ENCODE measurements around the gene C3orf22. TPM values are rescaled to one million over a fixed set of nuclear protein-coding genes. Genes with fewer than 3 reads are reported as not detected.

The C3orf22 gene
- total RNA-seq, 4 donors from 2014 or later = not detected

- no peak overlapping the region for H3K4me3 ChIP-seq
- H3K27ac ChIP-seq = no peak overlapping the region
- H3K4me1 ChIP-seq = no peaks in the 10 kb centered on the region
- no peak for TF ChIP-seq POLR2A (IDR thresholded peaks at IDR 0.05)
- TF ChIP-seq POLR2AphosphoS5 (IDR thresholded peaks at IDR 0.05) = no peak
- TF ChIP-seq CTCF (IDR thresholded peaks at IDR 0.05) = no peak
- no peak for TF ChIP-seq EP300 (IDR thresholded peaks at IDR 0.05)
- H3K36me3 ChIP-seq = no peaks in the 10 kb centered on the region
- no peaks in the 10 kb centered on the region for H3K9me3 ChIP-seq
- H3K27me3 ChIP-seq = peaks cover 6% of the 10 kb centered on the region
- WGBS, 2 donors (ENCODE audit: low coverage in 1 of 2) = 100% methylated on average over 1 of the region's 22 CpGs; no CpG with 5 or more reads in 1 of the 2 donors
- no peak for ATAC-seq
Measured at GRCh38 chr3:126510308-126510910, 48.3 kb downstream of the C3orf22 start.

DNA sequence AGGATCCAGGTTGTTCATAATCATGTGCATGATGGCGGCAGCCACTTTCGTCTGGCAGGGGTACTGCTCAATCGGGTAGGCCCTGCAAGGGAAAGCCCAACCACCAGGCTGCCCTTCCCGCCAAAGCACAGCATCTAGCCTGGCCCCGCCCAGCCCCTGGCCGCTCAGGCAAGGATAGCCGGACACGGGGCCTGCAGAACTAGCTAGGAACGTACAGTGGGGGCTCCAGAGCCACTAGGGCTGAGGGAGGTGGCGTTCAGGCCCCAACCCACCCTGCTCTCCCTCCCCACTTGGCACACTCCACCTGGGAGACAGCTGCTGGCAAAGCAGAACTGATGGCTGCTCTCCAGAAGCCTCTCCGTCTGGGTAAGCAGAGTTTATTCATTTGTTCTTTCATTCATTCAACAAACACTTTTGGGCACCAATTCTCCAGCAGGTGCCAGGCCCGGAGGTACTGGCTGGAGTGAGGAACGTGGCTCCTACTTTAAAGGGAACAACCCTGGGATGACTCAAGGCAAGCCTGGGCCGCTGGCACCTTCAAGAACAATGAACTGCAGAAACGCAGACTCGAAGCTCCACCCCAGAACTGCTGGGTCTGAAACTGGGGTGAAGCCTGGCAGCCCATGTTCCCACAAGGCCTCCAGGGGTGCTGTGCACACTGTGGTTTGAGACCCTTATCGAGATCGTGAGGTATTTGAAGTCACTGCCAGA lies 49.0 kb downstream of the C3orf22 start:
- H3K4me1 ChIP-seq = no peaks in the 10 kb centered on the region
- peaks cover 11% of the 10 kb centered on the region for H3K27me3 ChIP-seq
- no peak overlapping the region for H3K4me3 ChIP-seq
- ATAC-seq = no peak
- 40% methylated on average over 1 of the region's 18 CpGs; no CpG with 5 or more reads in 1 of the 2 donors for WGBS, 2 donors (ENCODE audit: low coverage in 1 of 2)
- H3K27ac ChIP-seq = no peak overlapping the region
- TF ChIP-seq POLR2A (IDR thresholded peaks at IDR 0.05) = no peak
- no peak for TF ChIP-seq POLR2AphosphoS5 (IDR thresholded peaks at IDR 0.05)
- no peak for TF ChIP-seq EP300 (IDR thresholded peaks at IDR 0.05)
- TF ChIP-seq CTCF (IDR thresholded peaks at IDR 0.05) = no peak
- no peaks in the 10 kb centered on the region for H3K9me3 ChIP-seq
- no peaks in the 10 kb centered on the region for H3K36me3 ChIP-seq

DNA sequence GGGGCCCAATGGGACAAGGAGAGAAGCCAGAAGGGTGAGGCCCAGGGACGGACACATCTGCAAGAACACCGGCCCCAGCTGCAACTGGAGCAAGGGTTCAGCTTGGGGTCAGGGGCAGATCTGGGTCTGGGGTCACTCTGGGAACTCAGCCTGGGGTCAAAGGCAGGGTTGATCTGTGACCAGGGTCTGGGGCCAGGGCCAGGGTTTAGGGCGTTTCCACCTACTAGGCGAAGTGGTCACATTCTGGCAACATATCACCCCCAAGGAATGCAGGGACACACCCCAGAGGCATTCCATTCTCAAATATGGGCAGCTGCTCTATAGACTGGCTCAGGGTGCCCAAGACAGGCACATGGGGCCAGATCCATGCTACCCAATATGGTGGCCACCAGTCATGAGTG lies 50.2 kb downstream of the C3orf22 start:
- no peaks in the 10 kb centered on the region for H3K4me1 ChIP-seq
- WGBS, 2 donors (ENCODE audit: low coverage in 1 of 2) = no CpG with 5 or more reads among the region's 4 CpGs
- no peak for TF ChIP-seq POLR2A (IDR thresholded peaks at IDR 0.05)
- no peak for TF ChIP-seq CTCF (IDR thresholded peaks at IDR 0.05)
- TF ChIP-seq POLR2AphosphoS5 (IDR thresholded peaks at IDR 0.05) = no peak
- TF ChIP-seq EP300 (IDR thresholded peaks at IDR 0.05) = no peak
- no peak for ATAC-seq
- H3K27ac ChIP-seq = no peak overlapping the region
- peaks cover 21% of the 10 kb centered on the region for H3K27me3 ChIP-seq
- no peak overlapping the region for H3K4me3 ChIP-seq
- no peaks in the 10 kb centered on the region for H3K36me3 ChIP-seq
- no peaks in the 10 kb centered on the region for H3K9me3 ChIP-seq

GRCh38 chr3:126507886-126508285 lies 50.8 kb downstream of the C3orf22 start:
- Histone ChIP-seq H3K27ac (no peak overlapping the region), H3K36me3 (no peaks in the 10 kb centered on the region), H3K4me1 (no peaks in the 10 kb centered on the region), H3K9me3 (no peaks in the 10 kb centered on the region), H3K27me3 (peaks cover 21% of the 10 kb centered on the region), H3K4me3 (no peak overlapping the region)
- no peak for TF ChIP-seq POLR2A (IDR thresholded peaks at IDR 0.05)
- TF ChIP-seq CTCF (IDR thresholded peaks at IDR 0.05) = no peak
- no peak for TF ChIP-seq EP300 (IDR thresholded peaks at IDR 0.05)
- no peak for TF ChIP-seq POLR2AphosphoS5 (IDR thresholded peaks at IDR 0.05)
- ATAC-seq = no peak
- 30 to 86% methylated on average over 2 to 7 of the region's 9 CpGs for WGBS, 2 donors (ENCODE audit: low coverage in 1 of 2)

DNA sequence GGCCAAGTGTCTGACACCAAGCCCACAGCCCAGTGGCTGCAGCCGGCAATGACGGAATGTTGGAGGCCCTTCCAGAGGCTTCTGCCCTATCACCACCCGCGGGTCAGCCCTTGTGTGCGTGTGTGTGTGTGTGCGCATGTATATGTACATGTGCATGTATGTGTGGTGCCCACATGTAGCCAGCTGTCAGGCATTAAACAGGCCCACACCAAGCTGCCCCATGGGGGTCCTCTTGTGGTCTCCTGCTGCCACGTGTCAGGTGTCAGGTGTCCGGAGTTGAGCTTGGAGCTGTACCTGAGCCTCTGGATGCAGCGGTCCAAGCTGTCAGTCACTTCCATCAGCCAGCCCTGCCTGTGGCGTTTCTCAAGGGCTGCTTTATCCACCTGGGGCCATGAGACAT lies 55.0 kb downstream of the C3orf22 start:
- TF ChIP-seq CTCF (IDR thresholded peaks at IDR 0.05) = no peak
- TF ChIP-seq POLR2AphosphoS5 (IDR thresholded peaks at IDR 0.05) = no peak
- TF ChIP-seq EP300 (IDR thresholded peaks at IDR 0.05) = no peak
- no peak for TF ChIP-seq POLR2A (IDR thresholded peaks at IDR 0.05)
- Histone ChIP-seq H3K36me3 (no peaks in the 10 kb centered on the region), H3K4me1 (no peaks in the 10 kb centered on the region), H3K9me3 (no peaks in the 10 kb centered on the region), H3K27me3 (peaks cover 31% of the 10 kb centered on the region), H3K27ac (no peak overlapping the region), H3K4me3 (no peak overlapping the region)
- no peak for ATAC-seq
- WGBS, 2 donors (ENCODE audit: low coverage in 1 of 2) = 83% methylated on average over 2 of the region's 10 CpGs; no CpG with 5 or more reads in 1 of the 2 donors

Measured in gastroesophageal sphincter (tissue), 4 donors.